GM12878 (cell line): Measurements from ENCODE around the gene AHCYL2. TPM values are rescaled to one million over a fixed set of nuclear protein-coding genes. Genes with fewer than 3 reads are reported as not detected.

Experiments used
- ATAC-seq: fragments of 200-7000 bp; cut with Tn5 transposase; 3 replicates; pipeline ENCODE4 v1.9.1; 2020; ENCODE audit warnings: mild to moderate bottlenecking, moderate library complexity
- BruUV-seq: library from RNA; stranded (reverse); fragments of 400-500 nt; replicated peaks from 2 replicates; lab custom pipeline; 2021; lab: Mats Ljungman, UMichigan
- CTCF ChIA-PET: fragments of 300-600 bp; sonication (Branson Sonifier 250); formaldehyde crosslinking; extraction: SDS; loops from one replicate; lab custom pipeline; 2021; ENCODE audit warnings: inconsistent platforms; lab: Yijun Ruan, JAX
- POLR2A ChIA-PET: fragments of 350-600 bp; formaldehyde crosslinking; extraction: SDS; loops from one replicate; lab custom pipeline; 2021; ENCODE audit warnings: inconsistent platforms; lab: Charles Lee
- RAD21 ChIA-PET: fragments of 300-600 bp; sonication (Branson Sonifier 250); formaldehyde crosslinking; loops from one replicate; lab custom pipeline; 2023; ENCODE audit warnings: antibody characterized with exemption; ENCODE audit not compliant: unreplicated experiment; lab: Charles Lee
- SMC1A ChIA-PET: fragments of 300-600 bp; sonication (Branson Sonifier 250); formaldehyde crosslinking; loops from one replicate; lab custom pipeline; 2023; ENCODE audit not compliant: unreplicated experiment, uncharacterized antibody; lab: Charles Lee
- DNase-seq: peaks from one replicate; pipeline ENCODE4 v3.0.0-alpha.2; 2011; ENCODE audit warnings: low read depth, low spot score
- FAIRE-seq: peaks from 3 replicates; lab custom pipeline; 2011; peaks lifted over from hg19 to GRCh38; lab: Jason Lieb, UNC
- H2AFZ ChIP-seq: 2 replicates; pipeline ENCODE4 v1.6.0; 2011; ENCODE audit warnings: low read depth, low read length, control low read depth; ENCODE audit not compliant: control insufficient read depth
- H3K27ac ChIP-seq: 2 replicates; pipeline ENCODE4 v1.5.1; 2011; ENCODE audit warnings: control low read depth; ENCODE audit not compliant: control insufficient read depth, insufficient read depth
- H3K27me3 ChIP-seq, 2 experiments: replicated peaks in 1 of 2; 2 replicates each; pipeline versions ENCODE4 v1.6.0 to v1.6.1; 2011; ENCODE audit warnings: low read length in 1 of 2; ENCODE audit not compliant: control insufficient read depth in 2 of 2, insufficient read depth in 2 of 2
- H3K36me3 ChIP-seq, 2 experiments: 2 replicates each; pipeline ENCODE4 v1.5.1; 2011; ENCODE audit warnings: low read length in 1 of 2; ENCODE audit not compliant: control insufficient read depth in 2 of 2, insufficient read depth in 2 of 2
- H3K4me1 ChIP-seq: 2 replicates; pipeline ENCODE4 v1.6.1; 2011; ENCODE audit warnings: mild to moderate bottlenecking, low read length, moderate library complexity, mixed read lengths; ENCODE audit not compliant: control insufficient read depth, insufficient read depth
- H3K4me2 ChIP-seq: 2 replicates; pipeline ENCODE4 v1.6.0; 2011; ENCODE audit warnings: control low read depth; ENCODE audit not compliant: control insufficient read depth, insufficient read depth
- H3K4me3 ChIP-seq: fragments of 200-600 bp; sonication (generic); 2 replicates; pipeline ENCODE4 v1.5.1; 2016
- H3K79me2 ChIP-seq: 2 replicates; pipeline ENCODE4 v1.6.0; 2011; ENCODE audit warnings: low read length; ENCODE audit not compliant: control insufficient read depth, insufficient read depth
- H3K9ac ChIP-seq: 2 replicates; pipeline ENCODE4 v1.8.0; 2011; ENCODE audit warnings: low read length, control low read depth, mixed read lengths; ENCODE audit not compliant: control insufficient read depth, insufficient read depth
- H3K9me3 ChIP-seq: replicated peaks from 3 replicates; pipeline ENCODE4 v1.5.1; 2011; ENCODE audit warnings: mild to moderate bottlenecking, low read length; ENCODE audit not compliant: control insufficient read depth, insufficient read depth
- H4K20me1 ChIP-seq: 2 replicates; pipeline ENCODE4 v1.6.0; 2011; ENCODE audit not compliant: control insufficient read depth, insufficient read depth
- ASH2L ChIP-seq: fragments of 300-600, 200-600 bp; sonication (generic); IDR thresholded peaks from 2 replicates; pipeline ENCODE4 v1.6.1; 2017; ENCODE audit warnings: low read depth, mild to moderate bottlenecking, borderline replicate concordance
- ATF3 ChIP-seq: IDR thresholded peaks from 2 replicates; pipeline ENCODE4 v1.6.1; 2011; ENCODE audit warnings: low read depth, mild to moderate bottlenecking, low read length, moderate library complexity, borderline replicate concordance; ENCODE audit errors: extremely low read depth
- BACH1 ChIP-seq: fragments of 450-650 bp; IDR thresholded peaks from 2 replicates; pipeline ENCODE4 v1.6.1; 2017; ENCODE audit warnings: mild to moderate bottlenecking, borderline replicate concordance
- BHLHE40 ChIP-seq, 2 experiments: fragments of 450-650 bp in 1 of 2; IDR thresholded peaks; 2 replicates each; pipeline ENCODE4 v1.6.1; 2011 to 2017; ENCODE audit warnings: low read depth in 2 of 2, borderline replicate concordance in 1 of 2, improper control_type of control experiment in 1 of 2, low read length in 1 of 2, mild to moderate bottlenecking in 1 of 2
- BRCA1 ChIP-seq: IDR thresholded peaks from 2 replicates; pipeline ENCODE4 v1.6.1; 2011; ENCODE audit warnings: low read depth, low read length, improper control_type of control experiment
- CHD4 ChIP-seq: fragments of 200-600 bp; sonication (generic); IDR thresholded peaks from 2 replicates; pipeline ENCODE4 v1.6.1; 2016; ENCODE audit warnings: mild to moderate bottlenecking
- EZH2 ChIP-seq: IDR thresholded peaks from 2 replicates; pipeline ENCODE4 v1.6.1; 2012; ENCODE audit warnings: low read depth, mild to moderate bottlenecking, control low read depth, inconsistent platforms, low read length, borderline replicate concordance; ENCODE audit not compliant: control insufficient read depth
- GATAD2B ChIP-seq: fragments of 450-650 bp; conservative IDR thresholded peaks from 2 replicates; pipeline ENCODE4 v1.6.1; 2017; ENCODE audit warnings: low read depth, mild to moderate bottlenecking, moderate library complexity
- JUND ChIP-seq: IDR thresholded peaks from 2 replicates; pipeline ENCODE4 v1.6.1; 2012; ENCODE audit warnings: low read depth, mild to moderate bottlenecking, low read length, improper control_type of control experiment, moderate library complexity
- LARP7 ChIP-seq: fragments of 450-650 bp; IDR thresholded peaks from 2 replicates; pipeline ENCODE4 v1.6.1; 2017; ENCODE audit warnings: mild to moderate bottlenecking
- NKRF ChIP-seq: fragments of 450-650 bp; conservative IDR thresholded peaks from 2 replicates; pipeline ENCODE4 v1.6.1; 2017; ENCODE audit warnings: mild to moderate bottlenecking, moderate library complexity
- NR2C2 ChIP-seq: IDR thresholded peaks from 2 replicates; pipeline ENCODE4 v1.6.1; 2011; ENCODE audit warnings: borderline replicate concordance, low read depth; ENCODE audit not compliant: control insufficient read depth, insufficient read length
- RAD51 ChIP-seq: fragments of 450-650 bp; IDR thresholded peaks from 2 replicates; pipeline ENCODE4 v1.6.1; 2016; ENCODE audit warnings: moderate library complexity, mild to moderate bottlenecking, inconsistent platforms
- RB1 ChIP-seq: fragments of 450-650 bp; formaldehyde crosslinking; IDR thresholded peaks from 2 replicates; pipeline ENCODE4 v1.6.1; 2017; ENCODE audit warnings: mild to moderate bottlenecking, borderline replicate concordance
- RELA ChIP-seq: fragments of 450-650 bp; IDR thresholded peaks from 2 replicates; pipeline ENCODE4 v1.8.0; 2014; ENCODE audit warnings: borderline replicate concordance; ENCODE audit not compliant: partially characterized antibody
- SMARCA5 ChIP-seq: fragments of 450-650 bp; IDR thresholded peaks from 2 replicates; pipeline ENCODE4 v1.6.1; 2017; ENCODE audit warnings: mild to moderate bottlenecking
- SUPT20H ChIP-seq: IDR thresholded peaks from 2 replicates; pipeline ENCODE4 v1.6.1; 2011; ENCODE audit warnings: low read depth, mild to moderate bottlenecking, low read length, moderate library complexity, borderline replicate concordance; ENCODE audit not compliant: control insufficient read depth
- TARDBP ChIP-seq: IDR thresholded peaks from 2 replicates; pipeline ENCODE4 v1.6.1; 2016; ENCODE audit warnings: borderline replicate concordance
- USF2 ChIP-seq: IDR thresholded peaks from 2 replicates; pipeline ENCODE4 v1.6.1; 2011; ENCODE audit warnings: low read depth, low read length, improper control_type of control experiment, borderline replicate concordance
- YY1 ChIP-seq: IDR thresholded peaks from 2 replicates; pipeline ENCODE4 v1.6.1; 2011; ENCODE audit warnings: low read depth, mild to moderate bottlenecking, low read length
- ZSCAN29 ChIP-seq: fragments of 450-650 bp; IDR thresholded peaks from 2 replicates; pipeline ENCODE4 v1.6.1; 2017; ENCODE audit warnings: mild to moderate bottlenecking, moderate library complexity
- WGBS: methylation state at CpG from one replicate; pipeline ENCODE4 v1.1.6; 2016; ENCODE audit warnings: low lambda C conversion rate; ENCODE audit not compliant: insufficient replicate concordance, insufficient coverage; ENCODE audit errors: missing lambda C conversion rate; 5-methylcytosine and 5-hydroxymethylcytosine counted together
- in situ Hi-C: fragments of 300-500 bp; cut with MboI; formaldehyde crosslinking; loops from 9 replicates; pipeline ENCODE4 v1.14.3; 2018; ENCODE audit warnings: mixed read lengths
- intact Hi-C: fragments of 100-400 bp; cut with micrococcal nuclease; formaldehyde crosslinking; loops from one replicate; pipeline ENCODE4 v1.14.2; 2022; ENCODE audit not compliant: unreplicated experiment
- polyA plus RNA-seq, 11 experiments: library from polyadenylated mRNA; depleted of rRNA in 4 of 11; unstranded in 6 of 11; stranded (reverse) in 5 of 11; fragments of >200 nt; fragmentation: Nextera tagmentation in 4 of 11; fragmentation: Illumina TruSeq in 1 of 11; extraction: Ambion mirVana in 4 of 11; extraction: Trizol in 1 of 11; gene quantifications; 1 replicate in 1 of 11; 2 replicates in 10 of 11; pipeline versions ENCODE4 v1.2.1 to v1.2.3, GENCODE V29; 2011 to 2016; ENCODE audit warnings: inconsistent platforms in 2 of 11, missing spikeins in 2 of 11, low read depth in 1 of 11
- total RNA-seq, 4 experiments: library from RNA; depleted of rRNA in 3 of 4; stranded (reverse); fragments of >200 nt in 3 of 4; fragmentation: Illumina TruSeq in 1 of 4; extraction: Trizol in 1 of 4; gene quantifications; 2 replicates each; pipeline versions ENCODE4 v1.2.1 to v1.2.3, GENCODE V29; 2013 to 2021

The AHCYL2 gene
- total and polyA plus RNA-seq, 10 of the 15 experiments (the other 5 are each of a cell fraction or from before 2014, with no cell fraction given) = 1.7 to 29.1 (median 5.4) TPM

- Histone ChIP-seq H3K4me1 (peaks cover 8% of the 10 kb centered on the region; the same call in 1 of the 2 replicates), H3K4me2 (peak overlapping the region; percentile 91), H3K9ac (peak overlapping the region; percentile 64), H3K9me3 (no peaks in the 10 kb centered on the region), H3K27ac (peak overlapping the region; percentile 51), H3K27me3 (no peaks in the 10 kb centered on the region), H3K4me3 (peak overlapping the region; percentile 72), H4K20me1 (no peaks in the 10 kb centered on the region), H3K79me2 (no peaks in the 10 kb centered on the region; the same call in 1 of the 2 replicates), H3K36me3 (no peaks in the 10 kb centered on the region), H2AFZ (peak overlapping the region; percentile 89)
- FAIRE-seq = no peak
- no peak for DNase-seq
- ChIA-PET CTCF (interaction anchor here (0.7 to 9.7 kb wide), 13 partner anchors 8 to 362 kb away, joined by 3 to 185 read pairs (median 4); partner anchors contain the start of gene ATP6V1F), SMC1A (interaction anchor here (0.7 to 3.5 kb wide), 11 partner anchors 12 to 176 kb away, joined by 3 to 29 read pairs (median 3); no protein-coding TSS in a partner anchor), POLR2A (interaction anchor here (0.5 to 1.1 kb wide), 6 partner anchors 79 to 208 kb away, joined by 3 to 5 read pairs (median 3); partner anchors contain the start of gene STRIP2), RAD21 (interaction anchor here (0.6 to 1.4 kb wide), 17 partner anchors 8 to 985 kb away, joined by 3 to 6 read pairs (median 4); no protein-coding TSS in a partner anchor)
- 2% methylated on average over 50 of the region's 60 CpGs for WGBS
- in situ Hi-C loops (no loop called here), intact Hi-C loops (loop anchor here (10.0 kb wide), 1 partner anchor 389 kb away; the partner anchor contains the start of gene NRF1)
- ATAC-seq = peak; percentile 60
- no TSS peak for BruUV-seq
- TF ChIP-seq ATF3 (no peak), CHD4 (no peak), NKRF (peak; percentile 68), BACH1 (peak; percentile 66), BRCA1 (no peak), RAD51 (no peak), YY1 (peak; percentile 8; the same call in 1 of the 2 replicates), EZH2 (no peak), JUND (no peak), NR2C2 (no peak), ZSCAN29 (no peak), LARP7 (peak; percentile 67), USF2 (no peak), RELA (no peak), ASH2L (0 out of 2 replicates have a peak, but pooled peaks have one; percentile 53), GATAD2B (peak; percentile 69), BHLHE40 (IDR thresholded peaks at IDR 0.05; ENCODE audit: borderline replicate concordance in 1 of 2, low read depth in 2 of 2, low read length in 1 of 2) (peak in 1 of 2 experiments; percentile 15; a peak in 1 of 4 replicates), SMARCA5 (peak; percentile 76; the same call in 1 of the 2 replicates), SUPT20H (no peak), RB1 (peak; percentile 38; the same call in 1 of the 2 replicates), TARDBP (no peak)
These were observed 538 bp downstream of the AHCYL2 start for GRCh38 chr7:129225206-129225930.
